Gastroesophageal sphincter (tissue), 3 donors: Measurements from ENCODE around the gene GLG1.
"Not testable (repeated sequence)": the region's sequence is repeated elsewhere in the genome, so short reads cannot be mapped to it uniquely, and the experiment has no call there.

Source experiments
- POLR2A ChIP-seq, 2 donors: fragments of 450-650 bp; IDR thresholded peaks; one replicate each; pipeline ENCODE4 v1.6.1; 2017; ENCODE audit warnings: antibody characterized with exemption in 2 of 2, mild to moderate bottlenecking in 2 of 2, moderate library complexity in 1 of 2
- TF ChIP-seq, protein P1 (sequence below), 4 experiments: fragments of 200-600 bp in 2 of 4; fragments of 450-650 bp in 2 of 4; sonication (generic) in 1 of 4; IDR thresholded peaks; one replicate each; pipeline ENCODE4 v1.5.1; 2017 to 2019; ENCODE audit warnings: antibody characterized with exemption in 4 of 4, mild to moderate bottlenecking in 2 of 4, moderate library complexity in 2 of 4

DNA sequence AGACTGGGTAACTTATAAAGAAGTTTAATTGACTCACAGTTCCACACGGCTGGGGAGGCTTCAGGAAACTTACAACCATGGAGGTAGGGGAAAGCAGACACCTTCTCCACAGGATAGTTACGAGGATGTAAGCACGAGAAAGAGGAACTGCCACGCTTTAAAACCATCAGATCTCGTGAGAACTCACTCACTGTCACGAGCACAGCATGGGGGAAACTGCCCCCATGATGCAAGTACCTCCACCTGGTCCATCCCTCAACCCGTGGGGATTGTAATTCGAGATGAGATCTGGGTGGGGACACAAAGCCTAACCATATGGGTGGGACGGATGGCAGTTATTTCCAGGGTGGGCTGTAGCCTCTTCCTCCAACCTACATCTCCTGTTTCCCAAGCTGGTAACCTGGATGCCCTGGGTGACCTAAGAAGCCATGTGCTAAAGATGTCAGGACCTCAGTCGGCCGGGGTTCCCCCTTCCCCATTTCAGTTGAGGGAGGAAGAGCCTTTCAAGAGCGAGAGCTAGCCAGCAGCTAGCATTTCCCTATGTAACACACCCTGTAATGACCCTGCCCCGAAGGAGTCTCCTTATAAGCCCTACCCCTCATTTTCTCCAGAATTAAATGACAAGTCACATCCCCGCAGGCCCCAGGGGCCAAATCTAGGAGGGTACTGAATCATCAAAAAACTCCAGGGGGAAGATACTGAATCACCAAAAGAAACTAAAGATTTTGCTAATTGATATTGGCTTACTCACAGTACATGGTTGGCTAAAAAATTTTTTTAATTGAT lies 202.6 kb downstream of the GLG1 start:
- TF ChIP-seq, protein P1, sequence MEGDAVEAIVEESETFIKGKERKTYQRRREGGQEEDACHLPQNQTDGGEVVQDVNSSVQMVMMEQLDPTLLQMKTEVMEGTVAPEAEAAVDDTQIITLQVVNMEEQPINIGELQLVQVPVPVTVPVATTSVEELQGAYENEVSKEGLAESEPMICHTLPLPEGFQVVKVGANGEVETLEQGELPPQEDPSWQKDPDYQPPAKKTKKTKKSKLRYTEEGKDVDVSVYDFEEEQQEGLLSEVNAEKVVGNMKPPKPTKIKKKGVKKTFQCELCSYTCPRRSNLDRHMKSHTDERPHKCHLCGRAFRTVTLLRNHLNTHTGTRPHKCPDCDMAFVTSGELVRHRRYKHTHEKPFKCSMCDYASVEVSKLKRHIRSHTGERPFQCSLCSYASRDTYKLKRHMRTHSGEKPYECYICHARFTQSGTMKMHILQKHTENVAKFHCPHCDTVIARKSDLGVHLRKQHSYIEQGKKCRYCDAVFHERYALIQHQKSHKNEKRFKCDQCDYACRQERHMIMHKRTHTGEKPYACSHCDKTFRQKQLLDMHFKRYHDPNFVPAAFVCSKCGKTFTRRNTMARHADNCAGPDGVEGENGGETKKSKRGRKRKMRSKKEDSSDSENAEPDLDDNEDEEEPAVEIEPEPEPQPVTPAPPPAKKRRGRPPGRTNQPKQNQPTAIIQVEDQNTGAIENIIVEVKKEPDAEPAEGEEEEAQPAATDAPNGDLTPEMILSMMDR (IDR thresholded peaks at IDR 0.05), result not testable (repeated sequence)
- TF ChIP-seq POLR2A (IDR thresholded peaks at IDR 0.05), result not testable (repeated sequence)
